ENCODE results near the gene TTC21A. TPM values are rescaled to one million over a fixed set of nuclear protein-coding genes. Genes with fewer than 3 reads are reported as not detected.

The TTC21A gene
- total RNA-seq, 6 experiments from 2014 or later, result 1.4 to 3.5 (median 2.5) TPM

DNA sequence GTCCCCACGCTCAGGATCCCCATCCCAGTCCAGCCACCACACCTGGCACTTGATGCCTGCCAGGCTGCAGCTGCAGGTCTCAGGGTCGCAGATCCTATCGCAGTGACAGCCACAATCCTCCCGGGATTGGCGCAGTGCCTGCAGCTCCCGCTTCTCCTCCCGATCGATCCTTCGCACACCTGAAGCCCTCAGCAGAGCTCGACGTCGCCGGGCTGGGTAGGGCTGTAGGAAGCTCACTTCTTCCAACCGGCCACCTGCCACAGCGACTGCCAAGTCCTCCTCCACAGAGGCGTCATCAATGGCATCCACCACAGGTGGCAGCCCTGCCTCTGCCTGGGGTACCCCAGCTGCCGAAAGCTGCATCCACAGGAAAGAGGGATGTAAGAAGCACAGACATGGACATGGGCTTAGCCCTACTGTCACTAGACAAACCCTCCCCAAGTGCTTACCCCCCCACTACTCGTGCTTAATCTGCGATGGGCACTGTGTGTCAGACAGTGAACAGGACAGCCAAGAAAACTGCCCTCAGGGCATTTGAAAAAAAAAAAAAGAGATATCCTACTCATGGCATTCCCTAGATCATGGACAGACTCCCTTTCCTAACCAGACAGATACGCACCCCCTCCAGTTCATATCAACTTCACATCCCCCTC is 36.7 kb downstream of the TTC21A start:
- Histone ChIP-seq H3K4me3 (no peak overlapping the region), H3K27me3 (no peaks in the 10 kb centered on the region), H3K36me3 (peaks cover 26 to 49% (median 36%) of the 10 kb centered on the region in 4 donors), H3K9me3 (no peaks in the 10 kb centered on the region), H3K27ac (no peak overlapping the region), H3K4me1 (peaks cover 0 to 54% (median 26%) of the 10 kb centered on the region in 4 donors)
- DNase-seq, result peak in 1 of 3 donors; percentile 43
- intact Hi-C loops (cut with DNase I), result no loop called here
- TF ChIP-seq POLR2A (IDR thresholded peaks at IDR 0.05), result peak; percentile 23
- TF ChIP-seq, protein P1, sequence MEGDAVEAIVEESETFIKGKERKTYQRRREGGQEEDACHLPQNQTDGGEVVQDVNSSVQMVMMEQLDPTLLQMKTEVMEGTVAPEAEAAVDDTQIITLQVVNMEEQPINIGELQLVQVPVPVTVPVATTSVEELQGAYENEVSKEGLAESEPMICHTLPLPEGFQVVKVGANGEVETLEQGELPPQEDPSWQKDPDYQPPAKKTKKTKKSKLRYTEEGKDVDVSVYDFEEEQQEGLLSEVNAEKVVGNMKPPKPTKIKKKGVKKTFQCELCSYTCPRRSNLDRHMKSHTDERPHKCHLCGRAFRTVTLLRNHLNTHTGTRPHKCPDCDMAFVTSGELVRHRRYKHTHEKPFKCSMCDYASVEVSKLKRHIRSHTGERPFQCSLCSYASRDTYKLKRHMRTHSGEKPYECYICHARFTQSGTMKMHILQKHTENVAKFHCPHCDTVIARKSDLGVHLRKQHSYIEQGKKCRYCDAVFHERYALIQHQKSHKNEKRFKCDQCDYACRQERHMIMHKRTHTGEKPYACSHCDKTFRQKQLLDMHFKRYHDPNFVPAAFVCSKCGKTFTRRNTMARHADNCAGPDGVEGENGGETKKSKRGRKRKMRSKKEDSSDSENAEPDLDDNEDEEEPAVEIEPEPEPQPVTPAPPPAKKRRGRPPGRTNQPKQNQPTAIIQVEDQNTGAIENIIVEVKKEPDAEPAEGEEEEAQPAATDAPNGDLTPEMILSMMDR (IDR thresholded peaks at IDR 0.05), result no peak
- WGBS (ENCODE audit: insufficient coverage, low coverage, low lambda C conversion rate, missing lambda C conversion rate), result 92% methylated on average over 11 of the region's 20 CpGs
- ATAC-seq, result no peak

DNA sequence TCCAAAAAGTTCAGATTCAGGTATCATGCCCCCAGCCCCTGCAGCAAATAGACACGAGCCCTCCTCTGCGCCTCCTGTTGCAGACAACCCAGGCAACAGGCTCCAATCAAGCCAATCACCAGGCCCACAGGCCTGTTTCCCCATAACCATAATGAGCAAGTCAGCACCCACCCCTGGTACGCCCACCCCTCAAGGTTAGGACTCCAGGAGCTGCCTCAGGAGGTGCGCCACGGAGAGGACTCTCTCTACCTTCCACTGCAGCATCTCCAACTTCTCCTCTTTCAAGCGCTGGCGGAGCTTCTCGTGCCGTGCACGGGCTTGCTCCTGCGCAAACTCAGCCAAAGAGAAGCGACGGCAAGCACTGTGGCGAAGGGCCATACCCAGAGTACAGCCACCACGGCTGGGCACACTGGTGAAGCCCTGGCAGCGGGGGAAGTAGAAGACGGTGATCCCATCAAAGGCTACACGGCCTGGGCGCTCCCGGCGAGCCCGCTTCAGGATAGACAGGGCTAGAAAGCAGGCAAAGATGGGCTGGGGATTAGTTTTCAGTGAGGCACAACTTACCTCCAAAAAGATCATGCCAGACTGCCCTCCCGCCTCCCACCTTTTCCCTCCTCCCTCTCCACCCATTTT is 37.4 kb downstream of the TTC21A start:
- no peak overlapping the region for H3K27ac ChIP-seq
- ATAC-seq, result no peak
- peaks cover 0 to 60% (median 30%) of the 10 kb centered on the region in 4 donors for H3K4me1 ChIP-seq

DNA sequence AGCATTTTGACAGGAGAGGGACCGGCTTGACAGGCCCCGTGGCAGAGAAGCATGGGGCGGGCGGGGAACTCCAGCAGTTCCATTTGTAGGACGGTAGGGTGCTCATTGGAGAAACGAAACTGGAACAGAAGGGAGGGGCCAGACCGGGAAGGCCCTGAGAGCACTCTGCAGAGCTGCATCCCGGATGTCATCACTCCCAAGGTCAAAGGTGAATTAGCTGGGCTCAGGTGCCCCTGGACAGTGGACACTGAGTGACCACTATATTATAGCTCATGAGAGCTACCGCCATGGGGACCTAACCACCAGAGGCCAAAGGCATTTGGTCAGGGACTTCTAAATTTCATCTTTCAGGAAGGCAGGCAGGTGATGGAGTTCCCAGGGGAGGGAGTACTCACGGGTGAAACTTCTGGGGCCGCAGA is 38.6 kb downstream of the TTC21A start:
- Histone ChIP-seq H3K4me3 (no peak overlapping the region), H3K4me1 (peaks cover 0 to 72% (median 34%) of the 10 kb centered on the region in 4 donors), H3K36me3 (peaks cover 26 to 49% (median 35%) of the 10 kb centered on the region in 4 donors), H3K27ac (peak overlapping the region; percentile 34 to 99 (median 58)), H3K9me3 (no peaks in the 10 kb centered on the region), H3K27me3 (no peaks in the 10 kb centered on the region)
- intact Hi-C loops (cut with DNase I), result no loop called here
- TF ChIP-seq POLR2A (IDR thresholded peaks at IDR 0.05), result peak; percentile 30
- TF ChIP-seq, protein P1 (IDR thresholded peaks at IDR 0.05), result peak in 3 of 4 donors; percentile 17 to 48 (median 29)
- peak; percentile 52 to 81 (median 62) for ATAC-seq
- DNase-seq, result peak; percentile 74 to 83 (median 75)
- 24% methylated on average over 8 of the region's 11 CpGs for WGBS (ENCODE audit: insufficient coverage, low coverage, low lambda C conversion rate, missing lambda C conversion rate)

More for the DNA sequence above, 37.4 kb downstream of the TTC21A start:
- WGBS (ENCODE audit: insufficient coverage, low coverage, low lambda C conversion rate, missing lambda C conversion rate), result 100% methylated on average over 1 of the region's 23 CpGs
- H3K27me3 ChIP-seq, result no peaks in the 10 kb centered on the region
- H3K4me3 ChIP-seq, result no peak overlapping the region
- no peaks in the 10 kb centered on the region for H3K9me3 ChIP-seq
- TF ChIP-seq, protein P1 (IDR thresholded peaks at IDR 0.05), result no peak
- intact Hi-C loops (cut with DNase I), result no loop called here
- peak in 1 of 3 donors; percentile 46 for DNase-seq
- peaks cover 26 to 49% (median 36%) of the 10 kb centered on the region in 4 donors for H3K36me3 ChIP-seq

DNA sequence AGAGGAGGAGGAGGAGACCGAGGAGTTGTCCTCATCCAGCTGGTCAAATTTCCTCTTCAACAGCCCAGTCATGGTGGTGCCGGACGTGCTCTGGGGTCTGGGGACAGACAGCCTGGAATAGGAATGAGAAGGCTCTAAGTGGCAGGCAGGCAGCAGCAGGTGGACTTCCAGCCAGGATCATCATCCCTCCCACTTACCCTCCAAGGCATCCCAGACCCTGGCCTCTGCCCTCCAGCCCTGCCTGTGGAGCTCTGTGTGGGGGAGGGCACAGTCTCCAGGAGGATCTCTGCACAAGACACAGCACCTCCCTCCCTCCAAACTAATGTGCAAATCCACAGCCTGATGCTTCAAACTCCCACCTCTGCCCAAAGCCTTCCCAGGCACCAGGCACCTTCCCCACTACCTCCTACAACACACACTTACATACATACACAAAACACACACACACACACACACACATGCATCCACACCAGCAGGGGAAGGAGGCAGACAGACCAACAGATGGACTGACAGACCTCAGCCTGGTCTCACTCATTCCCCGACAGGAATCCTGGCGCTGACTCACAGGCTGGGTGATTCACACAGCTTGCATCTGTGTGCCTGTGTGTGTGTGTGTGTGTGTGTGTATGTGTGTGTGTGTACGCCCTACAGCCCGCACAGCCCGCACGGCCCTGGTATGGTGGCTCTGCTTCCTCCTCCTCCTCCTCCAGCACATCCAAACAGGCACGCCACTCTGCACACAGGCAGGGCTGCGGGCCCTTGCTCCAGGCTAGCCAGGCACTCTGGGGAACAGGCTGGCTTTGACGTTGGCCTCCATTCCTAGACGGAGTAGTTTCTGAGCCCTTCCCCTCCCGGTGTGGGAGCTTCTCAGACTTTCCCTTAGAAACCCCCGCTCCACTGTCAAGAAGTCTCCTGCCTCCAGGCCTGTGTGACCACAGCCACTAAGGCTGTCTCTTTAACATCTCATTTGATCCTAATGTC is 39.4 kb downstream of the TTC21A start:
- intact Hi-C loops (cut with DNase I), result no loop called here
- peak; percentile 5 to 47 (median 24) for ATAC-seq
- 43% methylated on average over 5 of the region's 15 CpGs for WGBS (ENCODE audit: insufficient coverage, low coverage, low lambda C conversion rate, missing lambda C conversion rate)
- peak; percentile 54 to 83 (median 74) for DNase-seq
- Histone ChIP-seq H3K27ac (peak overlapping the region; percentile 46 to 99 (median 70)), H3K27me3 (no peaks in the 10 kb centered on the region), H3K4me1 (peaks cover 0 to 72% (median 32%) of the 10 kb centered on the region in 4 donors), H3K36me3 (peaks cover 26 to 46% (median 34%) of the 10 kb centered on the region in 4 donors), H3K4me3 (no peak overlapping the region), H3K9me3 (no peaks in the 10 kb centered on the region)
- TF ChIP-seq, protein P1 (IDR thresholded peaks at IDR 0.05), result no peak
- TF ChIP-seq POLR2A (IDR thresholded peaks at IDR 0.05), result peak; percentile 38
